Ishikawa (cell line): Measurements from ENCODE around the gene HSPA2.

Experiments used
- CEBPB ChIP-seq: IDR thresholded peaks from 2 replicates; pipeline ENCODE4 v1.6.1; 2012
- CREB1 ChIP-seq: IDR thresholded peaks from 2 replicates; pipeline ENCODE4 v1.6.1; 2012; ENCODE audit warnings: low read depth
- EGR1 ChIP-seq: IDR thresholded peaks from 2 replicates; pipeline ENCODE4 v1.6.1; 2012
- EP300 ChIP-seq: IDR thresholded peaks from 2 replicates; pipeline ENCODE4 v1.6.1; 2012; ENCODE audit warnings: borderline replicate concordance
- FOXM1 ChIP-seq: IDR thresholded peaks from 2 replicates; pipeline ENCODE4 v1.6.1; 2012; ENCODE audit warnings: low read depth, borderline replicate concordance
- NFIC ChIP-seq: IDR thresholded peaks from 2 replicates; pipeline ENCODE4 v1.6.1; 2012
- RAD21 ChIP-seq: IDR thresholded peaks from 2 replicates; pipeline ENCODE4 v1.6.1; 2012; ENCODE audit warnings: low read depth
- TAF1 ChIP-seq: IDR thresholded peaks from 2 replicates; pipeline ENCODE4 v1.6.1; 2012; ENCODE audit warnings: low read depth, mild to moderate bottlenecking
- TCF12 ChIP-seq: IDR thresholded peaks from 2 replicates; pipeline ENCODE4 v1.6.1; 2012; ENCODE audit warnings: low read depth
- TEAD4 ChIP-seq: IDR thresholded peaks from 2 replicates; pipeline ENCODE4 v1.6.1; 2012
- YY1 ChIP-seq: IDR thresholded peaks from 2 replicates; pipeline ENCODE4 v1.6.1; 2012; ENCODE audit warnings: low read depth
- ZBTB7A ChIP-seq: IDR thresholded peaks from 2 replicates; pipeline ENCODE4 v1.6.1; 2012; ENCODE audit warnings: low read depth
- TF ChIP-seq, protein P1 (sequence below): IDR thresholded peaks from 2 replicates; pipeline ENCODE4 v1.6.1; 2012; ENCODE audit warnings: low read depth, mild to moderate bottlenecking
- TF ChIP-seq, protein P2 (sequence below): IDR thresholded peaks from 2 replicates; pipeline ENCODE4 v1.6.1; 2012
- TF ChIP-seq, protein P3 (sequence below): IDR thresholded peaks from 2 replicates; pipeline ENCODE4 v1.6.1; 2012

HSPA2 gene

DNA sequence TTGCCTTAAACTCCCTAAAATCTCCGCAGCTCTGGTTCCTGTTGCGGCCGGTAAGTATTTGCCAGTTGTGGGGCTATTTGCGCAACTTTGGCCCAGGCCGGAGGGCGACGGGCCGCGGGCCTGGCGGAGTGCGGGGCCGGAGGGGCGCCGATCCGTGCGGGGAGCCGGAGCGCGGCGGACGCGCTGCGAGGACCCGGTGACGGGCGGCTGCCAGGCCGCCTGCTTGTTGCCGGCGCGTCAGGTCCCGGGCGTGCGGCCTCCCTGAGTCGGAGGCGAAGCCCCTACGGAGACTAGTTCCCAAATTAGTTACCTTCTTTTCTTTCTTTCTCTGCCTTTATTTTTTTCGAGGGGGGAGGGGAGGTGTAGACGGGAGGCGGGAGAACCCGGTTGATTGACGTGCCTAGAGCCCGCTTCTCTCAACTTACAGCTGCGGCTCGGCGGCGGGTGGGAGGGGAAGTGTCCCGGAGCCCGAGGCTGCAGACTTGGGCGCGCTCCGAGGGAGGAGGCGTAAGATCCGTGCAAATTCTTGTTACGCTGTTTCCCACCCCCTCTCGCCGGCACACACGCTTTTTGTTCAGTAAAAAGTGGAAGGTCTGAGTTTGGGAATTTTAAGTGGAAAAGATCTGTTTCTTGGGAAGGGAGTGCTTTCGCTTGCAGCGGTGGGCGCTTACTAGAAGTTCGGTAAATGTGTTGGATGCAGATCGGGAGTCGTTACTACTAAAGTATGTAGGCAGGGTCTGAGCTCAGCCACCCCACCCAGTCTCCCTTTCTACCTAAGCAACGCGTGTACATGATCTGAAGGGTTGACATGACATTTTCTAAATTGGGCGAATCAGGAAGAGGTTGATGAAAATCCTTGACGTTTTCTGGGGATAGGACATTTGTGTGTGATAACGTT, 35.4 kb upstream of the HSPA2 start:
- 0 out of 2 replicates have a peak, but pooled peaks have one; percentile 10 for TF ChIP-seq YY1
- TF ChIP-seq, protein P1, sequence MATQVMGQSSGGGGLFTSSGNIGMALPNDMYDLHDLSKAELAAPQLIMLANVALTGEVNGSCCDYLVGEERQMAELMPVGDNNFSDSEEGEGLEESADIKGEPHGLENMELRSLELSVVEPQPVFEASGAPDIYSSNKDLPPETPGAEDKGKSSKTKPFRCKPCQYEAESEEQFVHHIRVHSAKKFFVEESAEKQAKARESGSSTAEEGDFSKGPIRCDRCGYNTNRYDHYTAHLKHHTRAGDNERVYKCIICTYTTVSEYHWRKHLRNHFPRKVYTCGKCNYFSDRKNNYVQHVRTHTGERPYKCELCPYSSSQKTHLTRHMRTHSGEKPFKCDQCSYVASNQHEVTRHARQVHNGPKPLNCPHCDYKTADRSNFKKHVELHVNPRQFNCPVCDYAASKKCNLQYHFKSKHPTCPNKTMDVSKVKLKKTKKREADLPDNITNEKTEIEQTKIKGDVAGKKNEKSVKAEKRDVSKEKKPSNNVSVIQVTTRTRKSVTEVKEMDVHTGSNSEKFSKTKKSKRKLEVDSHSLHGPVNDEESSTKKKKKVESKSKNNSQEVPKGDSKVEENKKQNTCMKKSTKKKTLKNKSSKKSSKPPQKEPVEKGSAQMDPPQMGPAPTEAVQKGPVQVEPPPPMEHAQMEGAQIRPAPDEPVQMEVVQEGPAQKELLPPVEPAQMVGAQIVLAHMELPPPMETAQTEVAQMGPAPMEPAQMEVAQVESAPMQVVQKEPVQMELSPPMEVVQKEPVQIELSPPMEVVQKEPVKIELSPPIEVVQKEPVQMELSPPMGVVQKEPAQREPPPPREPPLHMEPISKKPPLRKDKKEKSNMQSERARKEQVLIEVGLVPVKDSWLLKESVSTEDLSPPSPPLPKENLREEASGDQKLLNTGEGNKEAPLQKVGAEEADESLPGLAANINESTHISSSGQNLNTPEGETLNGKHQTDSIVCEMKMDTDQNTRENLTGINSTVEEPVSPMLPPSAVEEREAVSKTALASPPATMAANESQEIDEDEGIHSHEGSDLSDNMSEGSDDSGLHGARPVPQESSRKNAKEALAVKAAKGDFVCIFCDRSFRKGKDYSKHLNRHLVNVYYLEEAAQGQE = no peak
- TF ChIP-seq TAF1 = peak; percentile 21; the same call in 1 of the 2 replicates
- TF ChIP-seq, protein P2, sequence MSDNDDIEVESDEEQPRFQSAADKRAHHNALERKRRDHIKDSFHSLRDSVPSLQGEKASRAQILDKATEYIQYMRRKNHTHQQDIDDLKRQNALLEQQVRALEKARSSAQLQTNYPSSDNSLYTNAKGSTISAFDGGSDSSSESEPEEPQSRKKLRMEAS = peak; percentile 1; the same call in 1 of the 2 replicates
- no peak for TF ChIP-seq EP300
- 0 out of 2 replicates have a peak, but pooled peaks have one; percentile 35 for TF ChIP-seq CEBPB
- no peak for TF ChIP-seq RAD21
- no peak for TF ChIP-seq FOXM1

DNA sequence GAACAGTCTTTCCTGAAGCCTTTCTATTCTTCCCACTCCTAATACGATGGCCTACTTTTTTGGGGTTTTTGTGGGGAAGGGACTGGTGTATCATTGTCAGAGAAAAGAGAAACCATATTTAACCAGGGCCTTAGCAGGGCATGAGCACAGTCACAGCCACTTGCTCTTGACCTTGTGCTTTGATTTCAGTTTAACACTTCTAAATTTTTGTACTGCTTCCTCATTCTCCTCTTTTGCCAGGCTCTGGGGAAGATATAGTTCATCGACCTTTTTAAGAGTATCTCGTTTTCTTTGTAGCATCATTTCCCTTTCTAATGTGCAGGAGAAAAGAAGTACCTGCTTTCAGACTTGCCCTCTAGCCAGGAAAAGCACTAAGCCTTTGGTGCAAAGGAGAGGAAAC, 33.8 kb upstream of the HSPA2 start:
- TF ChIP-seq YY1 (no peak), NFIC (no peak), TCF12 (no peak), RAD21 (no peak), FOXM1 (no peak), EP300 (no peak)

DNA sequence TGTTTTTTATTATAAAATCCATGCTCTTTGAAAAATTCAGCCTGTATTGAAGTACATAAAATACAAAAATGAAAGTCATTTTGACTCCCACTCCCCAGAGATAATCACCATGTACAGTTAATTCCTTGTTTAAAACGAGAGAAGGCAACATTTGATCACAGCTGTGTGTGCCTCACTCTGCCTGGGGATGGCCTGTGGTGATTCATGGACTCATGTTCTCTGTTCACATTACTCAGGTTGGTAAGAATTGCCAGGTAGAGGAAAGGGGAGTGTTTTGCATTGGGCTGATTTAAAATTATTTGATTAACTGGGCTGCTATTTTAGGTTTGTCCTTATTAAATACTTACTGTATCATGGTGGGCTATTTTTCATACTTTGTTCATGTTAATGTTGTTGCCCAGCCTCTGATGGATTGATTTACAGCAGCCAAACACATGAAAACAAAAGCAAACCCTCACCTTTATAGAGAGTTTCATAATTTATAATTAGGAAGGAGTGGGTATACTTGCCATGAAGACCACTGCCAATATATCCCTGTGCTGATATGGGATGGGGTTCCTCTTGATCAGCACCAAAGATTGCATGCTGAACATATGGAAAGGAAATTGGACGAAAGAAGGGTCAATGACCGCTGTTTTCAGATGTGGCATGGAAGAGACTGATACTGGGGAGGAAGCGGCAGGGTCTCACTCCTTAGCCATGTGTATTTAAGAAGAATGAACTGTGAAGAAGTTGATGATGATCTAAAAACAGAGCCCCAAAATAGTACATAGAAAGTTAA, 33.0 kb upstream of the HSPA2 start:
- TF ChIP-seq, protein P3, sequence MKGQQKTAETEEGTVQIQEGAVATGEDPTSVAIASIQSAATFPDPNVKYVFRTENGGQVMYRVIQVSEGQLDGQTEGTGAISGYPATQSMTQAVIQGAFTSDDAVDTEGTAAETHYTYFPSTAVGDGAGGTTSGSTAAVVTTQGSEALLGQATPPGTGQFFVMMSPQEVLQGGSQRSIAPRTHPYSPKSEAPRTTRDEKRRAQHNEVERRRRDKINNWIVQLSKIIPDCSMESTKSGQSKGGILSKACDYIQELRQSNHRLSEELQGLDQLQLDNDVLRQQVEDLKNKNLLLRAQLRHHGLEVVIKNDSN = no peak
- no peak for TF ChIP-seq YY1
- TF ChIP-seq TCF12 = no peak
- TF ChIP-seq EGR1 = no peak
- no peak for TF ChIP-seq CREB1
- TF ChIP-seq CEBPB = no peak
- TF ChIP-seq FOXM1 = no peak
- no peak for TF ChIP-seq TEAD4
- TF ChIP-seq RAD21 = no peak
- TF ChIP-seq NFIC = no peak
- TF ChIP-seq, protein P2 = no peak

DNA sequence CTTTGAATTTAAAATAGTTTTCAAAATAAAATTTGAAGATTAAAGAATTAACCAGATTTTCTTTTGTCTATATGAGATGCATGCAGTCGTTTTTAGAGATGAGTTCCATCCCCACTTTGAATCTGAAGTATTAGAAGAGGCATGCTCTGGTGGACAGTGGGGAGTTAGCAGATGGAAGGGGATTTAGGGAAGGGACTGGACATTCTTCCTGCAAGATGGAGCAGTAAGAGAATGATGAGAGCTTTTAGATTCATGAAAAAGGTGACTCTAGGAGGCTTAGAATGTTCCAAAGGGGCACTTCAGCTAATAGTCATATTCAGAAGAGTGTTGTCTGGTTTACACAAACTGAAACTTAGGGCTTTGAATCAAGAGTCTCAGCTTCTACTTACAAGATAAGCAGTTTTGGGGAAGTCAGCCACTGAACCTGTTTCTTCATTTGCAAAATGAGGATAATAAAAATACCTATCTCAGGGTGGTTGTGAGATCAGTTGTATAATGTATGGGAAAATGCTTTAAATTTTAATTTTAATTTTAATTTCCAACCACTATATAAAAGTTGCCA, 32.2 kb upstream of the HSPA2 start:
- TF ChIP-seq YY1 (no peak), ZBTB7A (no peak), NFIC (no peak), TEAD4 (no peak)
- TF ChIP-seq, protein P1 = no peak

DNA sequence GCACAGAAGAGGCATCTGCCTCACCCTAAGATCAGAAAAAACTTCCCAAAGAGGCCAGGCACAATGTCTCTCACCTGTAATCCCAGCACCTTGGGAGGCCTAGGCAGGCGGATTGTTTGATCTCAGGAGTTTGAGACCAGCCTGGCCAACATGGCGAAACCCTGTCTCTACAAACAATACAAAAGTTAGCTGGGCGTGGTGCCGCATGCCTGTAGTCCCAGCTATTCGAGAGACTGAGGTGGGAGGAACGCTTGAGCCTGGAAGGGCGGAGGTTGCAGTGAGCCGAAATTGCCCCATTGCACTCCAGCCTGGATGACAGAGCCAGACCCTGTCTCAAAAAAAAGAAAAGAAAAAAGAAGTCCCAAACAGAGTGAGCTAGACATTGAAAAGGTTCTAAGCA, 31.5 kb upstream of the HSPA2 start:
- TF ChIP-seq CEBPB = no peak
- TF ChIP-seq RAD21 = no peak
- TF ChIP-seq, protein P3 = no peak
- no peak for TF ChIP-seq TAF1
- TF ChIP-seq EGR1 = no peak
- no peak for TF ChIP-seq NFIC
- no peak for TF ChIP-seq TCF12
- no peak for TF ChIP-seq FOXM1
- TF ChIP-seq, protein P1 = no peak
- no peak for TF ChIP-seq CREB1
- TF ChIP-seq TEAD4 = no peak
- TF ChIP-seq EP300 = no peak
- TF ChIP-seq ZBTB7A = no peak
- no peak for TF ChIP-seq YY1
- TF ChIP-seq, protein P2 = no peak
